Measurements from ENCODE around the gene EVC.
"Not testable (repeated sequence)": the region's sequence is repeated elsewhere in the genome, so short reads cannot be mapped to it uniquely, and the experiment has no call there.

Gene EVC

GRCh38 chr4:5804656-5805055, 93.7 kb downstream of the EVC start:
- no peak overlapping the region for H3K4me3 ChIP-seq (ENCODE audit: low read depth, low read length)
- DNase-seq (ENCODE audit: low read depth), result no peak
- peak; percentile 28 for TF ChIP-seq CTCF (IDR thresholded peaks at IDR 0.05; ENCODE audit: insufficient read depth, low read depth, low read length, missing control alignments)

GRCh38 chr4:5805270-5805669, 94.3 kb downstream of the EVC start:
- no peak overlapping the region for H3K4me3 ChIP-seq (ENCODE audit: low read depth, low read length)
- no peak for TF ChIP-seq CTCF (IDR thresholded peaks at IDR 0.05; ENCODE audit: insufficient read depth, low read depth, low read length, missing control alignments)
- no peak for DNase-seq (ENCODE audit: low read depth)

GRCh38 chr4:5808081-5808741, 97.2 kb downstream of the EVC start:
- DNase-seq (ENCODE audit: low read depth), result no peak
- TF ChIP-seq CTCF (IDR thresholded peaks at IDR 0.05; ENCODE audit: insufficient read depth, low read depth, low read length, missing control alignments), result peak; percentile 0
- no peak overlapping the region for H3K4me3 ChIP-seq (ENCODE audit: low read depth, low read length)

GRCh38 chr4:5809216-5809776, 98.3 kb downstream of the EVC start:
- no peak for TF ChIP-seq CTCF (IDR thresholded peaks at IDR 0.05; ENCODE audit: insufficient read depth, low read depth, low read length, missing control alignments)
- no peak for DNase-seq (ENCODE audit: low read depth)
- no peak overlapping the region for H3K4me3 ChIP-seq (ENCODE audit: low read depth, low read length)

GRCh38 chr4:5810151-5810550, 99.2 kb downstream of the EVC start:
- no peak for DNase-seq (ENCODE audit: low read depth)
- no peak overlapping the region for H3K4me3 ChIP-seq (ENCODE audit: low read depth, low read length)
- TF ChIP-seq CTCF (IDR thresholded peaks at IDR 0.05; ENCODE audit: insufficient read depth, low read depth, low read length, missing control alignments), result no peak

GRCh38 chr4:5810770-5811430, 99.9 kb downstream of the EVC start:
- no peak for TF ChIP-seq CTCF (IDR thresholded peaks at IDR 0.05; ENCODE audit: insufficient read depth, low read depth, low read length, missing control alignments)
- no peak for DNase-seq (ENCODE audit: low read depth)
- H3K4me3 ChIP-seq (ENCODE audit: low read depth, low read length), result no peak overlapping the region

- DNase-seq (ENCODE audit: low read depth); H3K4me3 ChIP-seq (ENCODE audit: low read depth, low read length): not testable (repeated sequence)
Measured at GRCh38 chr4:5812057-5812456, 101.1 kb downstream of the EVC start.

Measured in GM12865 (cell line).